ENCODE results near the gene ASXL3.

- TF ChIP-seq ZNF274 (IDR thresholded peaks at IDR 0.05; ENCODE audit: low read depth, low read length): no peak
- no peak for TF ChIP-seq YY1 (IDR thresholded peaks at IDR 0.05; ENCODE audit: insufficient read depth, insufficient read length)
- TF ChIP-seq SUZ12 (IDR thresholded peaks at IDR 0.05; ENCODE audit: extremely low read depth, insufficient read depth, insufficient read length): no peak
Observed at GRCh38 chr18:33749834-33750233, 171.8 kb downstream of the ASXL3 start.

Data from NT2/D1 (cell line).